Measurements from ENCODE around the gene TTC31.

DNA sequence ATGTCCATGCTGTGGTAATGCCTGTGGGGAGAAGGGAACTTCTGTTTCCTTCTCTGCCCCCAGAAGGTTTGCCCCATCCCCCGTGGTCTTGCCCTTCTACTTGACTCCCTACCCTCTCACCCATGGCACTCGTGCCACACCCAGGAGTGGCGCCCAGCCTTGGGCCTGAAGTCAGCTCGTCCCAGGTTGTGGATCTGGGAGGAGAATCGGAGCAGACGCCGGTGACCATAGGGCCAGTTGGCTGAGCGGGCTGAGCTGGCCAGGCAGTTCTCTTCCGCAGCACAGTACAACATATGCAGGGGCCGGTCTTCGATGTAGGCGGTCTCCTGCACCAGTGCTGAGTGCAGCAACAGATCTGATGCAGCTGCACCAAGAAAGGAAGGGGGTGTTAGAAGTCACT is 51.5 kb downstream of the TTC31 start:
- no peak for TF ChIP-seq POLR2A (IDR thresholded peaks at IDR 0.05)
- TF ChIP-seq, protein P1, sequence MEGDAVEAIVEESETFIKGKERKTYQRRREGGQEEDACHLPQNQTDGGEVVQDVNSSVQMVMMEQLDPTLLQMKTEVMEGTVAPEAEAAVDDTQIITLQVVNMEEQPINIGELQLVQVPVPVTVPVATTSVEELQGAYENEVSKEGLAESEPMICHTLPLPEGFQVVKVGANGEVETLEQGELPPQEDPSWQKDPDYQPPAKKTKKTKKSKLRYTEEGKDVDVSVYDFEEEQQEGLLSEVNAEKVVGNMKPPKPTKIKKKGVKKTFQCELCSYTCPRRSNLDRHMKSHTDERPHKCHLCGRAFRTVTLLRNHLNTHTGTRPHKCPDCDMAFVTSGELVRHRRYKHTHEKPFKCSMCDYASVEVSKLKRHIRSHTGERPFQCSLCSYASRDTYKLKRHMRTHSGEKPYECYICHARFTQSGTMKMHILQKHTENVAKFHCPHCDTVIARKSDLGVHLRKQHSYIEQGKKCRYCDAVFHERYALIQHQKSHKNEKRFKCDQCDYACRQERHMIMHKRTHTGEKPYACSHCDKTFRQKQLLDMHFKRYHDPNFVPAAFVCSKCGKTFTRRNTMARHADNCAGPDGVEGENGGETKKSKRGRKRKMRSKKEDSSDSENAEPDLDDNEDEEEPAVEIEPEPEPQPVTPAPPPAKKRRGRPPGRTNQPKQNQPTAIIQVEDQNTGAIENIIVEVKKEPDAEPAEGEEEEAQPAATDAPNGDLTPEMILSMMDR (IDR thresholded peaks at IDR 0.05) = no peak

All from vagina (tissue), 2 donors.